ENCODE data around the gene NPAS2.

DNA sequence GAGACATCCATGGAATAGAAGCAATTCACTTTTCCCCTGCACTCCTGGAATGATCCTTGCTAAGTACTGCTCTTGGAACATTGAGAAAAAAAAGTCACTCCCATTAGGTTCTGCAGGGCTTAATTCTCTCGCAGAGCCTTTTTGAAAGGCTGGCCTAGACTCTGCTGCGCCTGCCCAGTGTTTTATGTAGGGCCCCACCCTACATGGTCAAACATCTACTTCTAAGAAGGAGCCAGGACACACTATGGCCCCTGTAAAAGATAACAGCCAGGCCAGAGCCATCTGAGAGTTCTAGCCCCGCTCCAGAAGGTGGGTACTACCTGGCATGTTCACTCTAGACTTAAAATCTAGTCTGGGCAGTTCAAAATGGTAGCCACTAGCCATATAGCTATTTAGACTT lies 30.6 kb upstream of the NPAS2 start:
- TF ChIP-seq EZH2phosphoT487 (IDR thresholded peaks at IDR 0.05; ENCODE audit: low read depth), result no peak
- TF ChIP-seq, protein P1, sequence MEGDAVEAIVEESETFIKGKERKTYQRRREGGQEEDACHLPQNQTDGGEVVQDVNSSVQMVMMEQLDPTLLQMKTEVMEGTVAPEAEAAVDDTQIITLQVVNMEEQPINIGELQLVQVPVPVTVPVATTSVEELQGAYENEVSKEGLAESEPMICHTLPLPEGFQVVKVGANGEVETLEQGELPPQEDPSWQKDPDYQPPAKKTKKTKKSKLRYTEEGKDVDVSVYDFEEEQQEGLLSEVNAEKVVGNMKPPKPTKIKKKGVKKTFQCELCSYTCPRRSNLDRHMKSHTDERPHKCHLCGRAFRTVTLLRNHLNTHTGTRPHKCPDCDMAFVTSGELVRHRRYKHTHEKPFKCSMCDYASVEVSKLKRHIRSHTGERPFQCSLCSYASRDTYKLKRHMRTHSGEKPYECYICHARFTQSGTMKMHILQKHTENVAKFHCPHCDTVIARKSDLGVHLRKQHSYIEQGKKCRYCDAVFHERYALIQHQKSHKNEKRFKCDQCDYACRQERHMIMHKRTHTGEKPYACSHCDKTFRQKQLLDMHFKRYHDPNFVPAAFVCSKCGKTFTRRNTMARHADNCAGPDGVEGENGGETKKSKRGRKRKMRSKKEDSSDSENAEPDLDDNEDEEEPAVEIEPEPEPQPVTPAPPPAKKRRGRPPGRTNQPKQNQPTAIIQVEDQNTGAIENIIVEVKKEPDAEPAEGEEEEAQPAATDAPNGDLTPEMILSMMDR (IDR thresholded peaks at IDR 0.05; ENCODE audit: low read depth, low read length), result no peak
